ENCODE measurements around the gene ZNF280D.

ZNF280D gene

DNA sequence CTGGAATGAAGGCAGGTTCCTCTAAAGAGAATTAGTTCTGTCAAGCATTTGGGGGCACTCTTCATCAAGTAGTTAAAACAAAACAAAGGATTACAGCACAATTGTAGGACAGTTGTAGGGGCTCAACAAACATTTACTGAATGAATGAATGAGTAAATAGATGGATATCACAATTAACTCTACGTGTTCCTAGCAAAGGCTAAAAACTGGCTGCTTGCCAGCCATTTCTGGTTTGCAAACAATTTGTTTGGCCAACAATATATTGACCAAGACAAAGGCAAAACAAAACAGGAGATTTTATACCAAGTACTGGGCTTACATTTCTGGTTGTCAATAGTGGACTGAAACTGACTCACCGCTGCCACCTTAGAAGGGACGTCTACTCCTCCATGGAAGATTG, 116.8 kb downstream of the ZNF280D start:
- TF ChIP-seq CTCF (IDR thresholded peaks at IDR 0.05; ENCODE audit: extremely low read depth, missing control alignments) = no peak

DNA sequence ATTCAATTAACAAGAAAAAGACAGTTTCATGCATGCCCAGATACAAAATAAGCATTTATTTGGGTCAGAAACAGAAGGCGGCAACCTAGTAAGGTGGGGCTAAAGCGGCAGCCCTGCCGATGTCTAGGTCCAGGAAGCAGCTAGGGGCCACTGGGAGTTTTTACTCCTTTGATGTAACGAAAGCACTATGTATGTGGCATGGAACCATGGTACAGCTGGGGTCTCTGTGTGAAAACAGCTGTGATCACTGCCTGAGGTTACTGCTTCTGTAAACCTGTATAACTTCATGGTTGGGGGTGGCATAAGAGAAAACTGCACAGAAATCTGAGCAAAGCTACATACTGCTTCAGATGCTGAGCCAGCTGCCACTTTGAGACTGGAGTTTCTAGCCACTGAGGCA, 119.5 kb downstream of the ZNF280D start:
- TF ChIP-seq CTCF (IDR thresholded peaks at IDR 0.05; ENCODE audit: extremely low read depth, missing control alignments) = no peak
- DNase-seq (ENCODE audit: low spot score) = no peak

More for the DNA sequence above, 116.8 kb downstream of the ZNF280D start:
- DNase-seq (ENCODE audit: low spot score) = no peak

GRCh38 chr15:56608993-56609392, 124.3 kb downstream of the ZNF280D start:
- TF ChIP-seq CTCF (IDR thresholded peaks at IDR 0.05; ENCODE audit: extremely low read depth, missing control alignments) = no peak
- peak; percentile 2 for DNase-seq (ENCODE audit: low spot score)

- TF ChIP-seq CTCF (IDR thresholded peaks at IDR 0.05; ENCODE audit: extremely low read depth, missing control alignments) = no peak
- DNase-seq (ENCODE audit: low spot score) = peak; percentile 59
Measured at GRCh38 chr15:56608140-56608778, 125.0 kb downstream of the ZNF280D start.

- no peak for TF ChIP-seq CTCF (IDR thresholded peaks at IDR 0.05; ENCODE audit: extremely low read depth, missing control alignments)
- DNase-seq (ENCODE audit: low spot score) = no peak
Measured at GRCh38 chr15:56602253-56602652, 131.1 kb downstream of the ZNF280D start.

- no peak for DNase-seq (ENCODE audit: low spot score)
- no peak for TF ChIP-seq CTCF (IDR thresholded peaks at IDR 0.05; ENCODE audit: extremely low read depth, missing control alignments)
Measured at GRCh38 chr15:56600380-56600779, 132.9 kb downstream of the ZNF280D start.

DNA sequence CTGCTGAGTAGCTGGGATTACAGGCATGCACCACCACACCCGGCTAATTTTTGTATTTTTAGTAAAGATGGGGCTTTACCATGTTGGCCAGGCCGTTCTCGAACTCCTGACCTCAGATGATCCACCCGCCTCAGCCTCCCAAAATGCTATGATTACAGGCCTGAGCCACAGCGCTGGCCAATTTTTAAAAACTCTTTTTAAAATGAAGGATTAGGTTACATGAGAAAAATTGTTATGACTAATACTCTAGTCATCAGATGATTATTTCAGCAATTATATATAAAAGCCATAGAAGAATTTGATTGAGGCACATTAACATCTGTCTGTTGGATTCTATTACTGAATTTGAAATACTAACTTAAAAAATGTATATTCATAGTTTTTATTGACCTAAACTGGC, 134.3 kb downstream of the ZNF280D start:
- TF ChIP-seq CTCF (IDR thresholded peaks at IDR 0.05; ENCODE audit: extremely low read depth, missing control alignments) = no peak
- DNase-seq (ENCODE audit: low spot score) = no peak
